GM23338 (cell line): ENCODE measurements around the gene MOB3C. TPM values are rescaled to one million over a fixed set of nuclear protein-coding genes. Genes with fewer than 3 reads are reported as not detected.

Experiments used
- ATAC-seq: fragments of 200-7000 bp; cut with Tn5 transposase; 3 replicates; pipeline ENCODE4 v1.9.1; 2020
- DNase-seq: peaks from one replicate; pipeline ENCODE4 v3.0.0-alpha.2; 2015; ENCODE audit warnings: low spot score
- H2AFZ ChIP-seq: fragments of 200-600 bp; sonication (generic); 2 replicates; pipeline ENCODE4 v1.8.0; 2016; ENCODE audit warnings: antibody characterized with exemption, mild to moderate bottlenecking, moderate library complexity
- H3F3A ChIP-seq: fragments of 200-600 bp; sonication (generic); replicated peaks from 2 replicates; pipeline ENCODE4 v1.8.0; 2017; ENCODE audit warnings: antibody characterized with exemption, mixed run types, low read depth
- H3K27ac ChIP-seq: fragments of 200-600 bp; sonication (generic); 2 replicates; pipeline ENCODE4 v1.6.1; 2016; ENCODE audit warnings: low read depth
- H3K27me3 ChIP-seq: fragments of 200-600 bp; sonication (generic); 2 replicates; pipeline ENCODE4 v1.8.0; 2016; ENCODE audit warnings: mild to moderate bottlenecking, mixed run types, moderate library complexity; ENCODE audit not compliant: insufficient read depth
- H3K36me3 ChIP-seq: fragments of 200-600 bp; sonication (generic); 2 replicates; pipeline ENCODE4 v1.8.0; 2016; ENCODE audit warnings: mild to moderate bottlenecking; ENCODE audit not compliant: insufficient read depth
- H3K4me1 ChIP-seq: fragments of 200-600 bp; sonication (generic); 2 replicates; pipeline ENCODE4 v1.8.0; 2016; ENCODE audit warnings: mild to moderate bottlenecking, moderate library complexity; ENCODE audit not compliant: insufficient read depth
- H3K4me2 ChIP-seq: fragments of 200-600 bp; sonication (generic); 2 replicates; pipeline ENCODE4 v1.7.1; 2017; ENCODE audit warnings: mixed run types
- H3K4me3 ChIP-seq: fragments of 200-600 bp; sonication (generic); 2 replicates; pipeline ENCODE4 v1.6.1; 2016; ENCODE audit warnings: mixed run types
- H3K79me2 ChIP-seq: fragments of 200-600 bp; sonication (generic); replicated peaks from 2 replicates; pipeline ENCODE4 v1.8.0; 2017; ENCODE audit warnings: mild to moderate bottlenecking; ENCODE audit not compliant: insufficient read depth
- H3K9me2 ChIP-seq: fragments of 200-600 bp; sonication (generic); 2 replicates; pipeline ENCODE4 v1.8.0; 2017; ENCODE audit not compliant: insufficient read depth
- H4K20me1 ChIP-seq: fragments of 200-600 bp; sonication (generic); replicated peaks from 2 replicates; pipeline ENCODE4 v1.8.0; 2017; ENCODE audit warnings: mild to moderate bottlenecking; ENCODE audit not compliant: insufficient read depth
- H3K27ac Mint-ChIP-seq: 2 replicates; pipeline ENCODE4 v1.8.0; 2020; ENCODE audit warnings: inconsistent platforms, mild to moderate bottlenecking, moderate library complexity, mixed read lengths
- H3K27me3 Mint-ChIP-seq: 3 replicates; pipeline ENCODE4 v1.8.0; 2022; ENCODE audit warnings: low read depth, mild to moderate bottlenecking, moderate library complexity, mixed read lengths, inconsistent platforms; ENCODE audit not compliant: insufficient read depth, poor library complexity
- H3K36me3 Mint-ChIP-seq: 3 replicates; pipeline ENCODE4 v1.8.0; 2021; ENCODE audit warnings: low read depth, mild to moderate bottlenecking, inconsistent platforms, moderate library complexity, mixed read lengths
- H3K4me1 Mint-ChIP-seq: 3 replicates; pipeline ENCODE4 v1.8.0; 2020; ENCODE audit warnings: mild to moderate bottlenecking, inconsistent platforms, mixed read lengths
- H3K4me3 Mint-ChIP-seq: 3 replicates; pipeline ENCODE4 v1.8.0; 2021; ENCODE audit warnings: moderate library complexity, mild to moderate bottlenecking, inconsistent platforms, mixed read lengths
- H3K9me3 Mint-ChIP-seq: 3 replicates; pipeline ENCODE4 v1.8.0; 2020; ENCODE audit warnings: moderate library complexity, mild to moderate bottlenecking, inconsistent platforms, mixed read lengths
- CREB1 ChIP-seq: fragments of 250-450 bp; sonication (Bioruptor Pico); IDR thresholded peaks from 2 replicates; pipeline ENCODE4 v1.5.0; 2020; ENCODE audit warnings: low read depth, mild to moderate bottlenecking, moderate library complexity
- EZH2 ChIP-seq: fragments of 200-600 bp; sonication (generic); IDR thresholded peaks from one replicate; pipeline ENCODE4 v1.8.0; 2017; ENCODE audit warnings: antibody characterized with exemption, mild to moderate bottlenecking, low read depth; ENCODE audit not compliant: unreplicated experiment
- EZH2phosphoT487 ChIP-seq: fragments of 200-600 bp; sonication (generic); IDR thresholded peaks from one replicate; pipeline ENCODE4 v1.8.1; 2018; ENCODE audit warnings: antibody characterized with exemption; ENCODE audit not compliant: unreplicated experiment
- JUNB ChIP-seq: IDR thresholded peaks from one replicate; pipeline ENCODE4 v1.6.1; 2016; ENCODE audit warnings: antibody characterized with exemption; ENCODE audit not compliant: unreplicated experiment
- NANOG ChIP-seq: IDR thresholded peaks from 2 replicates; pipeline ENCODE4 v1.6.1; 2016; ENCODE audit warnings: antibody characterized with exemption, borderline replicate concordance
- POLR2AphosphoS5 ChIP-seq: IDR thresholded peaks from 2 replicates; pipeline ENCODE4 v1.6.1; 2016; ENCODE audit warnings: antibody characterized with exemption, low read depth
- ZNF114 ChIP-seq: fragments of 250-450 bp; sonication (Bioruptor Pico); IDR thresholded peaks from 2 replicates; pipeline ENCODE4 v1.5.0; 2020; ENCODE audit warnings: mild to moderate bottlenecking, moderate library complexity
- ZNF331 ChIP-seq: fragments of 250-450 bp; sonication (Bioruptor Pico); IDR thresholded peaks from 2 replicates; pipeline ENCODE4 v1.5.0; 2020; ENCODE audit warnings: low read depth, mild to moderate bottlenecking, moderate library complexity
- polyA plus RNA-seq: library from polyadenylated mRNA; unstranded; fragments of >200 nt; fragmentation: Nextera tagmentation; extraction: Ambion mirVana; gene quantifications from 2 replicates; pipeline ENCODE4 v1.2.1, GENCODE V29; 2016
- total RNA-seq: library from RNA; depleted of rRNA; stranded (reverse); fragments of >200 nt; shearing (Covaris generic); gene quantifications from 2 replicates; pipeline ENCODE4 v1.2.3, GENCODE V29; 2014
- TF ChIP-seq, protein P1 (sequence below): fragments of 250-450 bp; sonication (Bioruptor Pico); IDR thresholded peaks from 2 replicates; pipeline ENCODE4 v1.5.0; 2020; ENCODE audit warnings: mild to moderate bottlenecking, moderate library complexity
- TF ChIP-seq, protein P2 (sequence below): IDR thresholded peaks from 2 replicates; pipeline ENCODE4 v1.6.1; 2016; ENCODE audit warnings: antibody characterized with exemption
- TF ChIP-seq, protein P3 (sequence below): IDR thresholded peaks from one replicate; pipeline ENCODE4 v1.6.1; 2018; ENCODE audit warnings: antibody characterized with exemption; ENCODE audit not compliant: unreplicated experiment
- TF ChIP-seq, protein P4 (sequence below), 2 experiments: fragments of 200-600 bp in 1 of 2; sonication (generic) in 1 of 2; conservative IDR thresholded peaks; 2 replicates each; pipeline versions ENCODE4 v1.5.1 to v1.6.1; 2016 to 2017; ENCODE audit warnings: antibody characterized with exemption in 2 of 2, low read depth in 2 of 2, mild to moderate bottlenecking in 2 of 2, moderate library complexity in 1 of 2

Gene MOB3C
- total and polyA plus RNA-seq, 2 experiments from 2014 or later = 1.1 to 6.2 TPM

DNA sequence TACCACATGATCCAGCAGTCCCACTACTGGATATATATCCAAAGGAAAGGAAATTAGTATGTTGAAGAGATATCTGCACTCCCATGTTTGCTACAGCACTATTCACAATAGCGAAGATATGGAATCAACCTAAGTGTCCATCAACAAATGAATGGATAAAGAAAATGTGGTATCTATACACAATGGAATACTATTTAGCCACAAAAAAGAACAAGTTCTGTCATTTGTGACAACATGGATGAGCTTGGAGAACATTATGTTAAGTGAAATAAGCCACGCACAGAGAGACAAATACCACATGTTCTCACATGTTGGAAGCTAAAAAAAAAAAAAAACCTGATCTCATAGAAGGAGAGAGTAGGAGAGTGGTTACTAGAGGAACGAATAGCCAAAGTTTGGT, 33.9 kb upstream of the MOB3C start:
- Histone ChIP-seq H3K27me3 (no peaks in the 10 kb centered on the region), H3K36me3 (peaks cover 19% of the 10 kb centered on the region), H3K4me1 (no peaks in the 10 kb centered on the region), H2AFZ (no peak overlapping the region), H3K79me2 (no peaks in the 10 kb centered on the region), H3K27ac (no peak overlapping the region), H3K4me2 (no peak overlapping the region), H3K4me3 (no peak overlapping the region), H3F3A (no peaks in the 10 kb centered on the region), H4K20me1 (no peaks in the 10 kb centered on the region), H3K9me2 (no peaks in the 10 kb centered on the region)
- H3K4me1 Mint-ChIP-seq = no peaks in the 10 kb centered on the region
- peaks cover 15% of the 10 kb centered on the region; the same call in 2 of the 3 replicates for H3K9me3 Mint-ChIP-seq
- H3K36me3 Mint-ChIP-seq = peaks cover 71% of the 10 kb centered on the region
- no peak for DNase-seq
- no peak overlapping the region for H3K4me3 Mint-ChIP-seq
- no peak for ATAC-seq
- no peak overlapping the region for H3K27ac Mint-ChIP-seq
- H3K27me3 Mint-ChIP-seq = no peaks in the 10 kb centered on the region
- TF ChIP-seq ZNF114 (CRISPR knock-in tag) (no peak), JUNB (no peak), EZH2phosphoT487 (no peak), ZNF331 (no peak), CREB1 (CRISPR knock-in tag) (no peak), POLR2AphosphoS5 (no peak), EZH2 (no peak), NANOG (no peak)
- TF ChIP-seq, protein P1, sequence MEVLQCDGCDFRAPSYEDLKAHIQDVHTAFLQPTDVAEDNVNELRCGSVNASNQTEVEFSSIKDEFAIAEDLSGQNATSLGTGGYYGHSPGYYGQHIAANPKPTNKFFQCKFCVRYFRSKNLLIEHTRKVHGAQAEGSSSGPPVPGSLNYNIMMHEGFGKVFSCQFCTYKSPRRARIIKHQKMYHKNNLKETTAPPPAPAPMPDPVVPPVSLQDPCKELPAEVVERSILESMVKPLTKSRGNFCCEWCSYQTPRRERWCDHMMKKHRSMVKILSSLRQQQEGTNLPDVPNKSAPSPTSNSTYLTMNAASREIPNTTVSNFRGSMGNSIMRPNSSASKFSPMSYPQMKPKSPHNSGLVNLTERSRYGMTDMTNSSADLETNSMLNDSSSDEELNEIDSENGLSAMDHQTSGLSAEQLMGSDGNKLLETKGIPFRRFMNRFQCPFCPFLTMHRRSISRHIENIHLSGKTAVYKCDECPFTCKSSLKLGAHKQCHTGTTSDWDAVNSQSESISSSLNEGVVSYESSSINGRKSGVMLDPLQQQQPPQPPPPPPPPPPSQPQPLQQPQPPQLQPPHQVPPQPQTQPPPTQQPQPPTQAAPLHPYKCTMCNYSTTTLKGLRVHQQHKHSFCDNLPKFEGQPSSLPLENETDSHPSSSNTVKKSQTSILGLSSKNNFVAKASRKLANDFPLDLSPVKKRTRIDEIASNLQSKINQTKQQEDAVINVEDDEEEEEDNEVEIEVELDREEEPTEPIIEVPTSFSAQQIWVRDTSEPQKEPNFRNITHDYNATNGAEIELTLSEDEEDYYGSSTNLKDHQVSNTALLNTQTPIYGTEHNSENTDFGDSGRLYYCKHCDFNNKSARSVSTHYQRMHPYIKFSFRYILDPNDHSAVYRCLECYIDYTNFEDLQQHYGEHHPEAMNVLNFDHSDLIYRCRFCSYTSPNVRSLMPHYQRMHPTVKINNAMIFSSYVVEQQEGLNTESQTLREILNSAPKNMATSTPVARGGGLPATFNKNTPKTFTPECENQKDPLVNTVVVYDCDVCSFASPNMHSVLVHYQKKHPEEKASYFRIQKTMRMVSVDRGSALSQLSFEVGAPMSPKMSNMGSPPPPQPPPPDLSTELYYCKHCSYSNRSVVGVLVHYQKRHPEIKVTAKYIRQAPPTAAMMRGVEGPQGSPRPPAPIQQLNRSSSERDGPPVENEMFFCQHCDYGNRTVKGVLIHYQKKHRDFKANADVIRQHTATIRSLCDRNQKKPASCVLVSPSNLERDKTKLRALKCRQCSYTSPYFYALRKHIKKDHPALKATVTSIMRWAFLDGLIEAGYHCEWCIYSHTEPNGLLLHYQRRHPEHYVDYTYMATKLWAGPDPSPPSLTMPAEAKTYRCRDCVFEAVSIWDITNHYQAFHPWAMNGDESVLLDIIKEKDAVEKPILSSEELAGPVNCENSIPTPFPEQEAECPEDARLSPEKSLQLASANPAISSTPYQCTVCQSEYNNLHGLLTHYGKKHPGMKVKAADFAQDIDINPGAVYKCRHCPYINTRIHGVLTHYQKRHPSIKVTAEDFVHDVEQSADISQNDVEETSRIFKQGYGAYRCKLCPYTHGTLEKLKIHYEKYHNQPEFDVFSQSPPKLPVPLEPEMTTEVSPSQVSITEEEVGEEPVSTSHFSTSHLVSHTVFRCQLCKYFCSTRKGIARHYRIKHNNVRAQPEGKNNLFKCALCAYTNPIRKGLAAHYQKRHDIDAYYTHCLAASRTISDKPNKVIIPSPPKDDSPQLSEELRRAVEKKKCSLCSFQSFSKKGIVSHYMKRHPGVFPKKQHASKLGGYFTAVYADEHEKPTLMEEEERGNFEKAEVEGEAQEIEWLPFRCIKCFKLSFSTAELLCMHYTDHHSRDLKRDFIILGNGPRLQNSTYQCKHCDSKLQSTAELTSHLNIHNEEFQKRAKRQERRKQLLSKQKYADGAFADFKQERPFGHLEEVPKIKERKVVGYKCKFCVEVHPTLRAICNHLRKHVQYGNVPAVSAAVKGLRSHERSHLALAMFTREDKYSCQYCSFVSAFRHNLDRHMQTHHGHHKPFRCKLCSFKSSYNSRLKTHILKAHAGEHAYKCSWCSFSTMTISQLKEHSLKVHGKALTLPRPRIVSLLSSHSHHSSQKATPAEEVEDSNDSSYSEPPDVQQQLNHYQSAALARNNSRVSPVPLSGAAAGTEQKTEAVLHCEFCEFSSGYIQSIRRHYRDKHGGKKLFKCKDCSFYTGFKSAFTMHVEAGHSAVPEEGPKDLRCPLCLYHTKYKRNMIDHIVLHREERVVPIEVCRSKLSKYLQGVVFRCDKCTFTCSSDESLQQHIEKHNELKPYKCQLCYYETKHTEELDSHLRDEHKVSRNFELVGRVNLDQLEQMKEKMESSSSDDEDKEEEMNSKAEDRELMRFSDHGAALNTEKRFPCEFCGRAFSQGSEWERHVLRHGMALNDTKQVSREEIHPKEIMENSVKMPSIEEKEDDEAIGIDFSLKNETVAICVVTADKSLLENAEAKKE (CRISPR knock-in tag) = no peak
- TF ChIP-seq, protein P2, sequence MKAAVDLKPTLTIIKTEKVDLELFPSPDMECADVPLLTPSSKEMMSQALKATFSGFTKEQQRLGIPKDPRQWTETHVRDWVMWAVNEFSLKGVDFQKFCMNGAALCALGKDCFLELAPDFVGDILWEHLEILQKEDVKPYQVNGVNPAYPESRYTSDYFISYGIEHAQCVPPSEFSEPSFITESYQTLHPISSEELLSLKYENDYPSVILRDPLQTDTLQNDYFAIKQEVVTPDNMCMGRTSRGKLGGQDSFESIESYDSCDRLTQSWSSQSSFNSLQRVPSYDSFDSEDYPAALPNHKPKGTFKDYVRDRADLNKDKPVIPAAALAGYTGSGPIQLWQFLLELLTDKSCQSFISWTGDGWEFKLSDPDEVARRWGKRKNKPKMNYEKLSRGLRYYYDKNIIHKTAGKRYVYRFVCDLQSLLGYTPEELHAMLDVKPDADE = no peak
- TF ChIP-seq, protein P3, sequence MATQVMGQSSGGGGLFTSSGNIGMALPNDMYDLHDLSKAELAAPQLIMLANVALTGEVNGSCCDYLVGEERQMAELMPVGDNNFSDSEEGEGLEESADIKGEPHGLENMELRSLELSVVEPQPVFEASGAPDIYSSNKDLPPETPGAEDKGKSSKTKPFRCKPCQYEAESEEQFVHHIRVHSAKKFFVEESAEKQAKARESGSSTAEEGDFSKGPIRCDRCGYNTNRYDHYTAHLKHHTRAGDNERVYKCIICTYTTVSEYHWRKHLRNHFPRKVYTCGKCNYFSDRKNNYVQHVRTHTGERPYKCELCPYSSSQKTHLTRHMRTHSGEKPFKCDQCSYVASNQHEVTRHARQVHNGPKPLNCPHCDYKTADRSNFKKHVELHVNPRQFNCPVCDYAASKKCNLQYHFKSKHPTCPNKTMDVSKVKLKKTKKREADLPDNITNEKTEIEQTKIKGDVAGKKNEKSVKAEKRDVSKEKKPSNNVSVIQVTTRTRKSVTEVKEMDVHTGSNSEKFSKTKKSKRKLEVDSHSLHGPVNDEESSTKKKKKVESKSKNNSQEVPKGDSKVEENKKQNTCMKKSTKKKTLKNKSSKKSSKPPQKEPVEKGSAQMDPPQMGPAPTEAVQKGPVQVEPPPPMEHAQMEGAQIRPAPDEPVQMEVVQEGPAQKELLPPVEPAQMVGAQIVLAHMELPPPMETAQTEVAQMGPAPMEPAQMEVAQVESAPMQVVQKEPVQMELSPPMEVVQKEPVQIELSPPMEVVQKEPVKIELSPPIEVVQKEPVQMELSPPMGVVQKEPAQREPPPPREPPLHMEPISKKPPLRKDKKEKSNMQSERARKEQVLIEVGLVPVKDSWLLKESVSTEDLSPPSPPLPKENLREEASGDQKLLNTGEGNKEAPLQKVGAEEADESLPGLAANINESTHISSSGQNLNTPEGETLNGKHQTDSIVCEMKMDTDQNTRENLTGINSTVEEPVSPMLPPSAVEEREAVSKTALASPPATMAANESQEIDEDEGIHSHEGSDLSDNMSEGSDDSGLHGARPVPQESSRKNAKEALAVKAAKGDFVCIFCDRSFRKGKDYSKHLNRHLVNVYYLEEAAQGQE = no peak
- TF ChIP-seq, protein P4, sequence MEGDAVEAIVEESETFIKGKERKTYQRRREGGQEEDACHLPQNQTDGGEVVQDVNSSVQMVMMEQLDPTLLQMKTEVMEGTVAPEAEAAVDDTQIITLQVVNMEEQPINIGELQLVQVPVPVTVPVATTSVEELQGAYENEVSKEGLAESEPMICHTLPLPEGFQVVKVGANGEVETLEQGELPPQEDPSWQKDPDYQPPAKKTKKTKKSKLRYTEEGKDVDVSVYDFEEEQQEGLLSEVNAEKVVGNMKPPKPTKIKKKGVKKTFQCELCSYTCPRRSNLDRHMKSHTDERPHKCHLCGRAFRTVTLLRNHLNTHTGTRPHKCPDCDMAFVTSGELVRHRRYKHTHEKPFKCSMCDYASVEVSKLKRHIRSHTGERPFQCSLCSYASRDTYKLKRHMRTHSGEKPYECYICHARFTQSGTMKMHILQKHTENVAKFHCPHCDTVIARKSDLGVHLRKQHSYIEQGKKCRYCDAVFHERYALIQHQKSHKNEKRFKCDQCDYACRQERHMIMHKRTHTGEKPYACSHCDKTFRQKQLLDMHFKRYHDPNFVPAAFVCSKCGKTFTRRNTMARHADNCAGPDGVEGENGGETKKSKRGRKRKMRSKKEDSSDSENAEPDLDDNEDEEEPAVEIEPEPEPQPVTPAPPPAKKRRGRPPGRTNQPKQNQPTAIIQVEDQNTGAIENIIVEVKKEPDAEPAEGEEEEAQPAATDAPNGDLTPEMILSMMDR (conservative IDR thresholded peaks at IDR 0.05; ENCODE audit: low read depth in 2 of 2) = no peak
